Measurements from ENCODE around the gene SLC22A6.

The SLC22A6 gene

GRCh38 chr11:62988276-62988675, 3.5 kb upstream of the SLC22A6 start:
- H3K4me3 ChIP-seq (ENCODE audit: control insufficient read depth, low read depth, low read length): no peak overlapping the region
- DNase-seq (ENCODE audit: low read depth): no peak
- TF ChIP-seq CTCF (IDR thresholded peaks at IDR 0.05; ENCODE audit: control insufficient read depth, insufficient read depth, low read depth, low read length, missing control alignments): no peak

GRCh38 chr11:62985041-62985750, 429 bp upstream of the SLC22A6 start:
- no peak for TF ChIP-seq CTCF (IDR thresholded peaks at IDR 0.05; ENCODE audit: control insufficient read depth, insufficient read depth, low read depth, low read length, missing control alignments)
- no peak for DNase-seq (ENCODE audit: low read depth)
- no peak overlapping the region for H3K4me3 ChIP-seq (ENCODE audit: control insufficient read depth, low read depth, low read length)

- no peak for DNase-seq (ENCODE audit: low read depth)
- no peak for TF ChIP-seq CTCF (IDR thresholded peaks at IDR 0.05; ENCODE audit: control insufficient read depth, insufficient read depth, low read depth, low read length, missing control alignments)
- H3K4me3 ChIP-seq (ENCODE audit: control insufficient read depth, low read depth, low read length): no peak overlapping the region
Observed at GRCh38 chr11:62983536-62984199, 1.1 kb downstream of the SLC22A6 start.

DNA sequence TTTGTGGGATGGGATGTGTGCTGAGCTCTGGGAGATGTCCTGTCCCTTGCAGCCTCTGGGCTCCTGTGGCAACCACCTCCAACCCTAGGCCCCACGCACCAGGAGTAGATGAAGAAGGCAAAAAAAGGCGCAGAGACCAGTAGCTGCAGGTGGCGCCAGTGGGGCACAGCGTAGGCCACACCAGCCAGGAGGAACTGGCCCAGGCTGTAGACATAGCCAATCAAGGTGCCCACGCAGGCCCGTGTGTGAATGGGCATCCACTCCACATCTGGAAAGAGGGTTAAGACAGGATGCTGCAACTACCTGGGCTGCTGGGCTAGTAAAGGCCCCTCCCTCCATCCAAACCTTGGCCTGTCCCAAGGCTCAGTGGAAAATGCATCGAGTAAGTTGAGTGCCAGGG, 3.0 kb downstream of the SLC22A6 start:
- TF ChIP-seq CTCF (IDR thresholded peaks at IDR 0.05; ENCODE audit: control insufficient read depth, insufficient read depth, low read depth, low read length, missing control alignments): no peak
- no peak for DNase-seq (ENCODE audit: low read depth)
- no peak overlapping the region for H3K4me3 ChIP-seq (ENCODE audit: control insufficient read depth, low read depth, low read length)

GRCh38 chr11:62980133-62980760, 4.5 kb downstream of the SLC22A6 start:
- no peak for TF ChIP-seq CTCF (IDR thresholded peaks at IDR 0.05; ENCODE audit: control insufficient read depth, insufficient read depth, low read depth, low read length, missing control alignments)
- no peak overlapping the region for H3K4me3 ChIP-seq (ENCODE audit: control insufficient read depth, low read depth, low read length)
- no peak for DNase-seq (ENCODE audit: low read depth)

DNA sequence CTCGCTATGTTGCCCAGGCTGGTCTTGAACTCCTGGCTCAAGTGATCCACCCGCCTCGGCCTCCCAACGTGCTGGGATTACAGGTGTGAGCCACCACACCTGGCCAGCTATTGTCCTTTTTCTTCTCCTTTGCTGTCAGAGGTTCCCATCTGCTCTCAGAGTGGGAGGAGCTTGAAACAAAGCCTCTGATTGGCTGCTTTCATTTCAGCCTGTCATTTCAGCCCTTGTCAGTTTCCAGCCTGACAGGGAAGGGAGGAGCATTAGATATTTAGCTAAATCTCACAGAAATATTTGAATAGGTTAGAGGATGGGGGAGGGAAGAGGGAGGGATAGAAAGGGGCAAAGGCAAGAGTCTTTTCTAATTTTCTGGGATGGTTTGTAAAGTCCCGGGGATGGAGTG, 8.7 kb downstream of the SLC22A6 start:
- no peak overlapping the region for H3K4me3 ChIP-seq (ENCODE audit: control insufficient read depth, low read depth, low read length)
- DNase-seq (ENCODE audit: low read depth): no peak

More for the DNA sequence above, 8.7 kb downstream of the SLC22A6 start:
- no peak for TF ChIP-seq CTCF (IDR thresholded peaks at IDR 0.05; ENCODE audit: control insufficient read depth, insufficient read depth, low read depth, low read length, missing control alignments)

Data from AG09309 (cell line).